GM23338 (cell line): ENCODE results near the gene SMAD1. TPM values are rescaled to one million over a fixed set of nuclear protein-coding genes. Genes with fewer than 3 reads are reported as not detected.

Experiments used
- ATAC-seq: fragments of 200-7000 bp; cut with Tn5 transposase; 3 replicates; pipeline ENCODE4 v1.9.1; 2020
- DNase-seq: peaks from one replicate; pipeline ENCODE4 v3.0.0-alpha.2; 2015; ENCODE audit warnings: low spot score
- H2AFZ ChIP-seq: fragments of 200-600 bp; sonication (generic); 2 replicates; pipeline ENCODE4 v1.8.0; 2016; ENCODE audit warnings: antibody characterized with exemption, mild to moderate bottlenecking, moderate library complexity
- H3F3A ChIP-seq: fragments of 200-600 bp; sonication (generic); replicated peaks from 2 replicates; pipeline ENCODE4 v1.8.0; 2017; ENCODE audit warnings: antibody characterized with exemption, mixed run types, low read depth
- H3K27ac ChIP-seq: fragments of 200-600 bp; sonication (generic); 2 replicates; pipeline ENCODE4 v1.6.1; 2016; ENCODE audit warnings: low read depth
- H3K27me3 ChIP-seq: fragments of 200-600 bp; sonication (generic); 2 replicates; pipeline ENCODE4 v1.8.0; 2016; ENCODE audit warnings: mild to moderate bottlenecking, mixed run types, moderate library complexity; ENCODE audit not compliant: insufficient read depth
- H3K36me3 ChIP-seq: fragments of 200-600 bp; sonication (generic); 2 replicates; pipeline ENCODE4 v1.8.0; 2016; ENCODE audit warnings: mild to moderate bottlenecking; ENCODE audit not compliant: insufficient read depth
- H3K4me1 ChIP-seq: fragments of 200-600 bp; sonication (generic); 2 replicates; pipeline ENCODE4 v1.8.0; 2016; ENCODE audit warnings: mild to moderate bottlenecking, moderate library complexity; ENCODE audit not compliant: insufficient read depth
- H3K4me2 ChIP-seq: fragments of 200-600 bp; sonication (generic); 2 replicates; pipeline ENCODE4 v1.7.1; 2017; ENCODE audit warnings: mixed run types
- H3K4me3 ChIP-seq: fragments of 200-600 bp; sonication (generic); 2 replicates; pipeline ENCODE4 v1.6.1; 2016; ENCODE audit warnings: mixed run types
- H3K79me2 ChIP-seq: fragments of 200-600 bp; sonication (generic); replicated peaks from 2 replicates; pipeline ENCODE4 v1.8.0; 2017; ENCODE audit warnings: mild to moderate bottlenecking; ENCODE audit not compliant: insufficient read depth
- H3K9me2 ChIP-seq: fragments of 200-600 bp; sonication (generic); 2 replicates; pipeline ENCODE4 v1.8.0; 2017; ENCODE audit not compliant: insufficient read depth
- H4K20me1 ChIP-seq: fragments of 200-600 bp; sonication (generic); replicated peaks from 2 replicates; pipeline ENCODE4 v1.8.0; 2017; ENCODE audit warnings: mild to moderate bottlenecking; ENCODE audit not compliant: insufficient read depth
- H3K27ac Mint-ChIP-seq: 2 replicates; pipeline ENCODE4 v1.8.0; 2020; ENCODE audit warnings: inconsistent platforms, mild to moderate bottlenecking, moderate library complexity, mixed read lengths
- H3K27me3 Mint-ChIP-seq: 3 replicates; pipeline ENCODE4 v1.8.0; 2022; ENCODE audit warnings: low read depth, mild to moderate bottlenecking, moderate library complexity, mixed read lengths, inconsistent platforms; ENCODE audit not compliant: insufficient read depth, poor library complexity
- H3K36me3 Mint-ChIP-seq: 3 replicates; pipeline ENCODE4 v1.8.0; 2021; ENCODE audit warnings: low read depth, mild to moderate bottlenecking, inconsistent platforms, moderate library complexity, mixed read lengths
- H3K4me1 Mint-ChIP-seq: 3 replicates; pipeline ENCODE4 v1.8.0; 2020; ENCODE audit warnings: mild to moderate bottlenecking, inconsistent platforms, mixed read lengths
- H3K4me3 Mint-ChIP-seq: 3 replicates; pipeline ENCODE4 v1.8.0; 2021; ENCODE audit warnings: moderate library complexity, mild to moderate bottlenecking, inconsistent platforms, mixed read lengths
- H3K9me3 Mint-ChIP-seq: 3 replicates; pipeline ENCODE4 v1.8.0; 2020; ENCODE audit warnings: moderate library complexity, mild to moderate bottlenecking, inconsistent platforms, mixed read lengths
- CREB1 ChIP-seq: fragments of 250-450 bp; sonication (Bioruptor Pico); IDR thresholded peaks from 2 replicates; pipeline ENCODE4 v1.5.0; 2020; ENCODE audit warnings: low read depth, mild to moderate bottlenecking, moderate library complexity
- CTCF ChIP-seq, 2 experiments: fragments of 200-600 bp in 1 of 2; sonication (generic) in 1 of 2; conservative IDR thresholded peaks; 2 replicates each; pipeline versions ENCODE4 v1.5.1 to v1.6.1; 2016 to 2017; ENCODE audit warnings: antibody characterized with exemption in 2 of 2, low read depth in 2 of 2, mild to moderate bottlenecking in 2 of 2, moderate library complexity in 1 of 2
- ETS1 ChIP-seq: IDR thresholded peaks from 2 replicates; pipeline ENCODE4 v1.6.1; 2016; ENCODE audit warnings: antibody characterized with exemption
- EZH2 ChIP-seq: fragments of 200-600 bp; sonication (generic); IDR thresholded peaks from one replicate; pipeline ENCODE4 v1.8.0; 2017; ENCODE audit warnings: antibody characterized with exemption, mild to moderate bottlenecking, low read depth; ENCODE audit not compliant: unreplicated experiment
- EZH2phosphoT487 ChIP-seq: fragments of 200-600 bp; sonication (generic); IDR thresholded peaks from one replicate; pipeline ENCODE4 v1.8.1; 2018; ENCODE audit warnings: antibody characterized with exemption; ENCODE audit not compliant: unreplicated experiment
- JUNB ChIP-seq: IDR thresholded peaks from one replicate; pipeline ENCODE4 v1.6.1; 2016; ENCODE audit warnings: antibody characterized with exemption; ENCODE audit not compliant: unreplicated experiment
- NANOG ChIP-seq: IDR thresholded peaks from 2 replicates; pipeline ENCODE4 v1.6.1; 2016; ENCODE audit warnings: antibody characterized with exemption, borderline replicate concordance
- REST ChIP-seq: IDR thresholded peaks from one replicate; pipeline ENCODE4 v1.6.1; 2018; ENCODE audit warnings: antibody characterized with exemption; ENCODE audit not compliant: unreplicated experiment
- STAT1 ChIP-seq: IDR thresholded peaks from one replicate; pipeline ENCODE4 v1.6.1; 2016; ENCODE audit warnings: antibody characterized with exemption; ENCODE audit not compliant: unreplicated experiment
- ZNF114 ChIP-seq: fragments of 250-450 bp; sonication (Bioruptor Pico); IDR thresholded peaks from 2 replicates; pipeline ENCODE4 v1.5.0; 2020; ENCODE audit warnings: mild to moderate bottlenecking, moderate library complexity
- polyA plus RNA-seq: library from polyadenylated mRNA; unstranded; fragments of >200 nt; fragmentation: Nextera tagmentation; extraction: Ambion mirVana; gene quantifications from 2 replicates; pipeline ENCODE4 v1.2.1, GENCODE V29; 2016
- total RNA-seq: library from RNA; depleted of rRNA; stranded (reverse); fragments of >200 nt; shearing (Covaris generic); gene quantifications from 2 replicates; pipeline ENCODE4 v1.2.3, GENCODE V29; 2014

SMAD1 gene
- total and polyA plus RNA-seq, 2 experiments from 2014 or later, result 19.8 to 33.6 TPM

GRCh38 chr4:145551660-145552059, 70.0 kb downstream of the SMAD1 start:
- Histone ChIP-seq H3K4me2 (no peak overlapping the region), H3K27me3 (no peaks in the 10 kb centered on the region), H3K27ac (no peak overlapping the region), H3K9me2 (no peaks in the 10 kb centered on the region), H3K36me3 (no peaks in the 10 kb centered on the region), H4K20me1 (no peaks in the 10 kb centered on the region), H3K79me2 (no peaks in the 10 kb centered on the region), H3K4me1 (0 out of 2 replicates have a peak, but pooled peaks cover under 1% of the 10 kb centered on the region), H2AFZ (no peak overlapping the region), H3K4me3 (no peak overlapping the region), H3F3A (no peaks in the 10 kb centered on the region)
- H3K4me1 Mint-ChIP-seq, result peaks cover 2% of the 10 kb centered on the region; the same call in 2 of the 3 replicates
- no peak for TF ChIP-seq EZH2phosphoT487
- no peak for TF ChIP-seq JUNB
- TF ChIP-seq ETS1, result no peak
- TF ChIP-seq CTCF (conservative IDR thresholded peaks at IDR 0.05; ENCODE audit: low read depth in 2 of 2), result no peak
- no peak overlapping the region for H3K27ac Mint-ChIP-seq
- DNase-seq (no peak), ATAC-seq (no peak)
- peaks cover 32% of the 10 kb centered on the region for H3K36me3 Mint-ChIP-seq
- H3K4me3 Mint-ChIP-seq, result no peak overlapping the region
- H3K9me3 Mint-ChIP-seq, result peaks cover 15% of the 10 kb centered on the region; the same call in 2 of the 3 replicates
- H3K27me3 Mint-ChIP-seq, result no peaks in the 10 kb centered on the region

- no peaks in the 10 kb centered on the region for H4K20me1 ChIP-seq
- H3K36me3 Mint-ChIP-seq, result peaks cover 37% of the 10 kb centered on the region
- no peak for DNase-seq
- TF ChIP-seq EZH2, result no peak
- no peak for TF ChIP-seq EZH2phosphoT487
- TF ChIP-seq REST, result no peak
- TF ChIP-seq JUNB, result no peak
- no peak for TF ChIP-seq CREB1 (CRISPR knock-in tag)
- TF ChIP-seq ZNF114 (CRISPR knock-in tag), result no peak
- no peak for TF ChIP-seq NANOG
- no peak for TF ChIP-seq ETS1
- no peak for TF ChIP-seq STAT1
- TF ChIP-seq CTCF (conservative IDR thresholded peaks at IDR 0.05; ENCODE audit: low read depth in 2 of 2), result no peak
These were observed 70.6 kb downstream of the SMAD1 start for GRCh38 chr4:145552181-145552822.

More at GRCh38 chr4:145552181-145552822, 70.6 kb downstream of the SMAD1 start:
- H3K36me3 ChIP-seq, result no peaks in the 10 kb centered on the region
- no peaks in the 10 kb centered on the region for H3K27me3 ChIP-seq
- ATAC-seq, result no peak
- no peaks in the 10 kb centered on the region for H3F3A ChIP-seq
- Mint-ChIP-seq H3K27me3 (no peaks in the 10 kb centered on the region), H3K4me1 (no peaks in the 10 kb centered on the region; the same call in 2 of the 3 replicates), H3K4me3 (no peak overlapping the region), H3K27ac (no peak overlapping the region), H3K9me3 (peaks cover 15% of the 10 kb centered on the region; the same call in 2 of the 3 replicates)
- no peak overlapping the region for H3K4me3 ChIP-seq
- H3K9me2 ChIP-seq, result no peaks in the 10 kb centered on the region
- H3K4me2 ChIP-seq, result no peak overlapping the region
- no peaks in the 10 kb centered on the region for H3K4me1 ChIP-seq
- no peaks in the 10 kb centered on the region for H3K79me2 ChIP-seq
- H3K27ac ChIP-seq, result no peak overlapping the region
- no peak overlapping the region for H2AFZ ChIP-seq
